ENCODE results near the gene STPG3. TPM values are rescaled to one million over a fixed set of nuclear protein-coding genes. Genes with fewer than 3 reads are reported as not detected.

STPG3 gene
- total RNA-seq, 1 donor from 2014 or later: 0.18 TPM

- Mint-ChIP-seq H3K4me1 (peaks cover 26% of the 10 kb centered on the region), H3K36me3 (no peaks in the 10 kb centered on the region), H3K27ac (peak within 1 kb of the TSS; percentile 94), H3K27me3 (ENCODE audit: low read depth) (peaks cover 9% of the 10 kb centered on the region), H3K4me3 (peak within 1 kb of the TSS; percentile 72), H3K9me3 (no peaks in the 10 kb centered on the region)
- TF ChIP-seq CTCF (IDR thresholded peaks at IDR 0.05; ENCODE audit: unreplicated experiment): no peak
- DNase-seq (ENCODE audit: low spot score in 2 of 2, unreplicated experiment in 2 of 2): peak in 1 of 2 experiments; percentile 53
Measured at GRCh38 chr9:137277329-137278041, 26.4 kb downstream of the STPG3 start, which contains the start of gene TOR4A. TSS of gene TOR4A (plus strand) at chr9:137277726. CDS start at chr9:137278690, 964 bp downstream.

GRCh38 chr9:137278061-137278701 is 27.1 kb downstream of the STPG3 start:
- H3K4me1 Mint-ChIP-seq: peaks cover 27% of the 10 kb centered on the region
- no peak overlapping the region for H3K27ac Mint-ChIP-seq
- no peaks in the 10 kb centered on the region for H3K36me3 Mint-ChIP-seq
- peaks cover 15% of the 10 kb centered on the region for H3K27me3 Mint-ChIP-seq (ENCODE audit: low read depth)
- H3K9me3 Mint-ChIP-seq: no peaks in the 10 kb centered on the region
- no peak for TF ChIP-seq CTCF (IDR thresholded peaks at IDR 0.05; ENCODE audit: unreplicated experiment)
- peak overlapping the region; percentile 72 for H3K4me3 Mint-ChIP-seq
- DNase-seq (ENCODE audit: low spot score in 2 of 2, unreplicated experiment in 2 of 2): peak in 1 of 2 experiments; percentile 38

- no peak for TF ChIP-seq CTCF (IDR thresholded peaks at IDR 0.05; ENCODE audit: unreplicated experiment)
- H3K4me3 Mint-ChIP-seq: no peak overlapping the region
Measured at GRCh38 chr9:137278721-137279711, 27.9 kb downstream of the STPG3 start.

GRCh38 chr9:137279741-137280473 is 28.8 kb downstream of the STPG3 start:
- Mint-ChIP-seq H3K9me3 (no peaks in the 10 kb centered on the region), H3K4me3 (peak overlapping the region; percentile 10), H3K36me3 (no peaks in the 10 kb centered on the region), H3K27ac (no peak overlapping the region), H3K4me1 (peaks cover 23% of the 10 kb centered on the region), H3K27me3 (ENCODE audit: low read depth) (peaks cover 19% of the 10 kb centered on the region)
- TF ChIP-seq CTCF (IDR thresholded peaks at IDR 0.05; ENCODE audit: unreplicated experiment): no peak
- peak in 1 of 2 experiments; percentile 34 for DNase-seq (ENCODE audit: low spot score in 2 of 2, unreplicated experiment in 2 of 2)

More at GRCh38 chr9:137278721-137279711, 27.9 kb downstream of the STPG3 start:
- no peaks in the 10 kb centered on the region for H3K36me3 Mint-ChIP-seq
- H3K27me3 Mint-ChIP-seq (ENCODE audit: low read depth): peaks cover 19% of the 10 kb centered on the region
- no peak overlapping the region for H3K27ac Mint-ChIP-seq
- peaks cover 27% of the 10 kb centered on the region for H3K4me1 Mint-ChIP-seq
- H3K9me3 Mint-ChIP-seq: no peaks in the 10 kb centered on the region
- peak in 1 of 2 experiments; percentile 37 for DNase-seq (ENCODE audit: low spot score in 2 of 2, unreplicated experiment in 2 of 2)
